ENCODE data around the gene STARD13. TPM values are rescaled to one million over a fixed set of nuclear protein-coding genes. Genes with fewer than 3 reads are reported as not detected.

STARD13 gene
- total RNA-seq, 1 experiment from 2014 or later, result 2.1 TPM

DNA sequence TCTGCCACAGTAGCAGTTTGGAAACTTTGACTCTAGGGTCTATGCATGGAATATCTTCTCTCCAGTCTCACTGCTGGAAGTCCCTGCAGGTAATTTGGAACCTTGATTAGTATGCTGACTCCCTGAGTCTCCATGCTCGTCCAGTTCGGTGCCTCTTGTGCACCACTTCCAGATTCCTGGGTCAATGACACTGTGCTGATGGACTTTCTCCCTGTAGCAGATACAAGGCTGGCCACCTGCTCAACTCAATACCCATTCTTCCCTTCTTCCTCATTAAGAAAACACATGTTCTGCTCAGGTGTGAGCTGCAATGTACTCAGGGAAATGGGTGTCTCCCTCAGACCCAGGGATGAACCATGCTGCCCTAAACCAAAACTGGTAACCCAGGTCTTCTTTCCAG is 170.3 kb downstream of the STARD13 start:
- Mint-ChIP-seq H3K27me3 (ENCODE audit: low read depth) (no peaks in the 10 kb centered on the region), H3K9me3 (no peaks in the 10 kb centered on the region), H3K36me3 (ENCODE audit: insufficient read depth in 1 of 3, low read depth in 3 of 3) (no peaks in the 10 kb centered on the region), H3K27ac (no peak overlapping the region), H3K4me1 (peaks cover 0 to 3% of the 10 kb centered on the region in 2 experiments; a peak in 1 of 4 replicates), H3K4me3 (no peak overlapping the region)
- Histone ChIP-seq H3K79me1 (ENCODE audit: insufficient read depth, low read depth, low read length, poor library complexity, severe bottlenecking) (no peaks in the 10 kb centered on the region), H2AK5ac (ENCODE audit: insufficient read length, low read length) (no peak overlapping the region), H3K9me3 (ENCODE audit: control insufficient read depth, low read depth, low read length) (no peaks in the 10 kb centered on the region), H2BK120ac (ENCODE audit: low read depth, low read length, poor library complexity, severe bottlenecking) (no peak overlapping the region), H4K8ac (replicated peaks; ENCODE audit: insufficient read length, low read depth, low read length) (no peak overlapping the region), H2AFZ (ENCODE audit: low read length) (no peak overlapping the region), H3K27ac (ENCODE audit: insufficient read length, low read depth, low read length) (no peak overlapping the region), H2BK12ac (ENCODE audit: insufficient read length, low read depth, low read length) (no peak overlapping the region), H3K4me2 (ENCODE audit: insufficient read depth, insufficient read length, low read length) (no peak overlapping the region), H3K18ac (ENCODE audit: insufficient read length, low read depth, low read length) (peak overlapping the region; percentile 38), H3K79me2 (ENCODE audit: insufficient read depth, low read length) (no peaks in the 10 kb centered on the region), H3K14ac (ENCODE audit: insufficient read depth, low read length) (peak overlapping the region; percentile 61; the same call in 1 of the 2 replicates), H3T11ph (ENCODE audit: low read length) (no peak overlapping the region), H3K56ac (ENCODE audit: insufficient read length, low read depth, low read length) (no peak overlapping the region), H3K9ac (ENCODE audit: extremely low read depth, insufficient read length, low read length) (no peak overlapping the region), H4K5ac (ENCODE audit: insufficient read length, low read depth, low read length) (no peak overlapping the region), H2BK15ac (ENCODE audit: low read depth, low read length) (no peak overlapping the region), H4K20me1 (ENCODE audit: control insufficient read depth, insufficient read depth, insufficient read length) (no peaks in the 10 kb centered on the region), H3K4ac (ENCODE audit: low read depth, low read length) (no peak overlapping the region), H2BK5ac (ENCODE audit: insufficient read length, low read length) (no peak overlapping the region), H3K4me1 (ENCODE audit: insufficient read depth, low read length) (peaks cover 2% of the 10 kb centered on the region; the same call in 1 of the 2 replicates), H3K23me2 (ENCODE audit: insufficient read length, low read depth, low read length, poor library complexity, severe bottlenecking) (no peaks in the 10 kb centered on the region), H4K91ac (ENCODE audit: insufficient read length, low read depth, low read length) (no peak overlapping the region), H3K27me3 (ENCODE audit: insufficient read depth, low read length) (0 out of 2 replicates have a peak, but pooled peaks cover 2% of the 10 kb centered on the region), H3K23ac (ENCODE audit: insufficient read length, low read depth, low read length) (no peak overlapping the region), H2BK20ac (ENCODE audit: low read depth, low read length, poor library complexity, severe bottlenecking) (no peak overlapping the region)
- no peak for DNase-seq
- TF ChIP-seq, protein P1, sequence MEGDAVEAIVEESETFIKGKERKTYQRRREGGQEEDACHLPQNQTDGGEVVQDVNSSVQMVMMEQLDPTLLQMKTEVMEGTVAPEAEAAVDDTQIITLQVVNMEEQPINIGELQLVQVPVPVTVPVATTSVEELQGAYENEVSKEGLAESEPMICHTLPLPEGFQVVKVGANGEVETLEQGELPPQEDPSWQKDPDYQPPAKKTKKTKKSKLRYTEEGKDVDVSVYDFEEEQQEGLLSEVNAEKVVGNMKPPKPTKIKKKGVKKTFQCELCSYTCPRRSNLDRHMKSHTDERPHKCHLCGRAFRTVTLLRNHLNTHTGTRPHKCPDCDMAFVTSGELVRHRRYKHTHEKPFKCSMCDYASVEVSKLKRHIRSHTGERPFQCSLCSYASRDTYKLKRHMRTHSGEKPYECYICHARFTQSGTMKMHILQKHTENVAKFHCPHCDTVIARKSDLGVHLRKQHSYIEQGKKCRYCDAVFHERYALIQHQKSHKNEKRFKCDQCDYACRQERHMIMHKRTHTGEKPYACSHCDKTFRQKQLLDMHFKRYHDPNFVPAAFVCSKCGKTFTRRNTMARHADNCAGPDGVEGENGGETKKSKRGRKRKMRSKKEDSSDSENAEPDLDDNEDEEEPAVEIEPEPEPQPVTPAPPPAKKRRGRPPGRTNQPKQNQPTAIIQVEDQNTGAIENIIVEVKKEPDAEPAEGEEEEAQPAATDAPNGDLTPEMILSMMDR (conservative IDR thresholded peaks at IDR 0.05), result no peak
- WGBS (ENCODE audit: extremely low coverage, insufficient read length, low lambda C conversion rate), result no CpG with 5 or more reads among the region's 2 CpGs

Data from H9 (cell line).